K562 (cell line): Measurements from ENCODE around the gene NDC1.

Experiments
- CEBPB ChIP-seq: fragments of 450-650 bp; IDR thresholded peaks from 2 replicates; pipeline ENCODE4 v1.6.1; 2016; ENCODE audit warnings: missing genetic modification characterization, missing compliant biosample characterization
- FOXM1 ChIP-seq, 2 experiments: fragments of 450-650 bp in 1 of 2; sonication (generic) in 1 of 2; formaldehyde crosslinking in 1 of 2; IDR thresholded peaks; 2 replicates each; pipeline versions ENCODE4 v1.6.1 to v1.9.0; 2017 to 2022; ENCODE audit warnings: low read depth in 2 of 2, mild to moderate bottlenecking in 2 of 2, missing genetic modification reagents in 1 of 2, moderate library complexity in 1 of 2
- HIVEP1 ChIP-seq: fragments of 250-450 bp; sonication (Bioruptor Pico); IDR thresholded peaks from 2 replicates; pipeline ENCODE4 v1.4.0; 2020; ENCODE audit warnings: mild to moderate bottlenecking
- MXI1 ChIP-seq: IDR thresholded peaks from 2 replicates; pipeline ENCODE4 v1.6.1; 2011; ENCODE audit warnings: low read depth, mild to moderate bottlenecking, improper control_type of control experiment, low read length
- RFX5 ChIP-seq: IDR thresholded peaks from 2 replicates; pipeline ENCODE4 v1.6.1; 2011; ENCODE audit warnings: low read depth, mild to moderate bottlenecking, improper control_type of control experiment, low read length
- SMC3 ChIP-seq: conservative IDR thresholded peaks from 2 replicates; pipeline ENCODE4 v1.6.1; 2011; ENCODE audit warnings: low read depth, low read length, improper control_type of control experiment; ENCODE audit not compliant: insufficient read depth
- ZNF431 ChIP-seq: sonication (generic); formaldehyde crosslinking; IDR thresholded peaks from 2 replicates; pipeline ENCODE4 v1.8.0; 2022; ENCODE audit warnings: mild to moderate bottlenecking, missing genetic modification reagents
- ZNF589 ChIP-seq: fragments of 200-800 bp; sonication (Bioruptor generic); IDR thresholded peaks from 2 replicates; pipeline ENCODE4 v1.6.1; 2016; ENCODE audit warnings: low read depth, missing genetic modification characterization, missing compliant biosample characterization
- TF ChIP-seq, protein P1 (sequence below), 3 experiments: IDR thresholded peaks in 2 of 3; conservative IDR thresholded peaks in 1 of 3; 2 replicates each; pipeline ENCODE4 v1.5.1; 2011 to 2012; ENCODE audit warnings: low read length in 3 of 3, mild to moderate bottlenecking in 3 of 3, control low read depth in 2 of 3, improper control_type of control experiment in 1 of 3, inconsistent platforms in 1 of 3, low read depth in 1 of 3, mixed read lengths in 1 of 3, moderate library complexity in 1 of 3; ENCODE audit not compliant: insufficient read depth in 2 of 3
- TF ChIP-seq, protein P2 (sequence below), 2 experiments: fragments of 450-650 bp; formaldehyde crosslinking in 1 of 2; IDR thresholded peaks; 2 replicates each; pipeline versions ENCODE4 v1.4.0 to v1.6.1; 2014 to 2020; ENCODE audit warnings: mild to moderate bottlenecking in 2 of 2, borderline replicate concordance in 1 of 2, low read depth in 1 of 2

DNA sequence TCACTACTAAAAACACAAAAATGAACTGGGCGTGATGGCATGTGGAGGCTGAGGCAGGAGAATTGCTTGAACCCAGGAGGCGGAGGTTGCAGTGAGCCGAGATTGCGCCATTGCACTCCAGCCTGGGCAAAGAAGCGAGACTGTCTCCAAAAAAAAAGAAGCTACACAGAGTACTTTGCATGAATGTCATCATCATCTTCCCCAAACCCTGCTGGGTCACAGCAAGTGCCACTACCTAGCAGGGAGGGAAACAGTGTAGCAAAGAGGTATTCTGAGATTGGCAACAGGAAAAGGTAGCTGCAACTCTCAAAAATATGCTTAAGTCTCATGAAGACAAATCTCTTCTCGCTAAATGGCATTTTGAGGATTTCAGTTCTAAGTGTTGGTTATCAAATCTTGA lies 12.8 kb downstream of the NDC1 start:
- TF ChIP-seq RFX5 (no peak), FOXM1 (IDR thresholded peaks at IDR 0.05; ENCODE audit: low read depth) (no peak), FOXM1 (CRISPR knock-in tag; IDR thresholded peaks at IDR 0.05; ENCODE audit: low read depth) (no peak), HIVEP1 (CRISPR knock-in tag) (no peak), ZNF589 (no peak), CEBPB (no peak), ZNF431 (no peak), SMC3 (no peak), MXI1 (no peak)
- TF ChIP-seq, protein P1, sequence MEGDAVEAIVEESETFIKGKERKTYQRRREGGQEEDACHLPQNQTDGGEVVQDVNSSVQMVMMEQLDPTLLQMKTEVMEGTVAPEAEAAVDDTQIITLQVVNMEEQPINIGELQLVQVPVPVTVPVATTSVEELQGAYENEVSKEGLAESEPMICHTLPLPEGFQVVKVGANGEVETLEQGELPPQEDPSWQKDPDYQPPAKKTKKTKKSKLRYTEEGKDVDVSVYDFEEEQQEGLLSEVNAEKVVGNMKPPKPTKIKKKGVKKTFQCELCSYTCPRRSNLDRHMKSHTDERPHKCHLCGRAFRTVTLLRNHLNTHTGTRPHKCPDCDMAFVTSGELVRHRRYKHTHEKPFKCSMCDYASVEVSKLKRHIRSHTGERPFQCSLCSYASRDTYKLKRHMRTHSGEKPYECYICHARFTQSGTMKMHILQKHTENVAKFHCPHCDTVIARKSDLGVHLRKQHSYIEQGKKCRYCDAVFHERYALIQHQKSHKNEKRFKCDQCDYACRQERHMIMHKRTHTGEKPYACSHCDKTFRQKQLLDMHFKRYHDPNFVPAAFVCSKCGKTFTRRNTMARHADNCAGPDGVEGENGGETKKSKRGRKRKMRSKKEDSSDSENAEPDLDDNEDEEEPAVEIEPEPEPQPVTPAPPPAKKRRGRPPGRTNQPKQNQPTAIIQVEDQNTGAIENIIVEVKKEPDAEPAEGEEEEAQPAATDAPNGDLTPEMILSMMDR (IDR thresholded peaks at IDR 0.05 in 2 of 3, conservative IDR thresholded peaks at IDR 0.05 in 1 of 3; ENCODE audit: insufficient read depth in 2 of 3, low read depth in 1 of 3, low read length in 3 of 3): no peak
- TF ChIP-seq, protein P2, sequence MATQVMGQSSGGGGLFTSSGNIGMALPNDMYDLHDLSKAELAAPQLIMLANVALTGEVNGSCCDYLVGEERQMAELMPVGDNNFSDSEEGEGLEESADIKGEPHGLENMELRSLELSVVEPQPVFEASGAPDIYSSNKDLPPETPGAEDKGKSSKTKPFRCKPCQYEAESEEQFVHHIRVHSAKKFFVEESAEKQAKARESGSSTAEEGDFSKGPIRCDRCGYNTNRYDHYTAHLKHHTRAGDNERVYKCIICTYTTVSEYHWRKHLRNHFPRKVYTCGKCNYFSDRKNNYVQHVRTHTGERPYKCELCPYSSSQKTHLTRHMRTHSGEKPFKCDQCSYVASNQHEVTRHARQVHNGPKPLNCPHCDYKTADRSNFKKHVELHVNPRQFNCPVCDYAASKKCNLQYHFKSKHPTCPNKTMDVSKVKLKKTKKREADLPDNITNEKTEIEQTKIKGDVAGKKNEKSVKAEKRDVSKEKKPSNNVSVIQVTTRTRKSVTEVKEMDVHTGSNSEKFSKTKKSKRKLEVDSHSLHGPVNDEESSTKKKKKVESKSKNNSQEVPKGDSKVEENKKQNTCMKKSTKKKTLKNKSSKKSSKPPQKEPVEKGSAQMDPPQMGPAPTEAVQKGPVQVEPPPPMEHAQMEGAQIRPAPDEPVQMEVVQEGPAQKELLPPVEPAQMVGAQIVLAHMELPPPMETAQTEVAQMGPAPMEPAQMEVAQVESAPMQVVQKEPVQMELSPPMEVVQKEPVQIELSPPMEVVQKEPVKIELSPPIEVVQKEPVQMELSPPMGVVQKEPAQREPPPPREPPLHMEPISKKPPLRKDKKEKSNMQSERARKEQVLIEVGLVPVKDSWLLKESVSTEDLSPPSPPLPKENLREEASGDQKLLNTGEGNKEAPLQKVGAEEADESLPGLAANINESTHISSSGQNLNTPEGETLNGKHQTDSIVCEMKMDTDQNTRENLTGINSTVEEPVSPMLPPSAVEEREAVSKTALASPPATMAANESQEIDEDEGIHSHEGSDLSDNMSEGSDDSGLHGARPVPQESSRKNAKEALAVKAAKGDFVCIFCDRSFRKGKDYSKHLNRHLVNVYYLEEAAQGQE (IDR thresholded peaks at IDR 0.05; ENCODE audit: borderline replicate concordance): no peak
- TF ChIP-seq, protein P2 (CRISPR knock-in tag; IDR thresholded peaks at IDR 0.05; ENCODE audit: low read depth): no peak
